ENCODE measurements around the gene RANBP2. TPM values are rescaled to one million over a fixed set of nuclear protein-coding genes. Genes with fewer than 3 reads are reported as not detected.
"Not testable (repeated sequence)": the region's sequence is repeated elsewhere in the genome, so short reads cannot be mapped to it uniquely, and the experiment has no call there.

RANBP2 gene
- total and polyA plus RNA-seq, 9 of the 15 experiments (the other 6 are each of a cell fraction or from before 2014, with no cell fraction given) = 11.7 to 97.4 (median 48.1) TPM

DNA sequence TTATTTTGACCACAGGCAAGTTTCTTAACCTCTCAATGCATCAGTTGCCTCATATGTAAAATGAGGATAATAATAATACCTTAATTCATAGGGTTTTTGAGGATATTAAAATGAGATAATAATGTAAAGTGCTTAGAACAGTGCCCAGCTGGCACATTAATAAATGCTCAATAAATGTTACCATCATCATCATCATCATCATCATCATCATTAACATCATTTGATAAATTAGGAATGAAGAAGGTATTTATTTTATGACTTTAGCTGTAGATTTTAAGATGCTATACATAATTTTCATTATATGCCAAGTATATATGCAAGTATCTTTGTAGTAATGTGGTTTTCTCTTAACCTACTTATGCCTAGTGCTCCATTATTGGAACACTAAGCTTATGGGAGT lies 43.3 kb downstream of the RANBP2 start:
- H3K4me3 ChIP-seq; POLR2A ChIA-PET; H3K27ac ChIP-seq (ENCODE audit: extremely low read depth, low read depth, low read length); ATAC-seq; H3K79me2 ChIP-seq (ENCODE audit: control insufficient read depth, insufficient read depth, low read length); H4K20me1 ChIP-seq (replicated peaks; ENCODE audit: control insufficient read depth, insufficient read depth, low read length); H3K9ac ChIP-seq (ENCODE audit: insufficient read depth in 1 of 2, low read depth in 2 of 2, low read length in 2 of 2); DNase-seq (ENCODE audit: extremely low read depth in 1 of 4, low spot score in 3 of 4); H3K4me2 ChIP-seq (ENCODE audit: insufficient read depth, low read length); H3K4me1 ChIP-seq (replicated peaks in 1 of 2; ENCODE audit: control insufficient read depth in 2 of 2, insufficient read depth in 2 of 2, low read length in 2 of 2); H3K9me3 ChIP-seq (replicated peaks; ENCODE audit: control insufficient read depth, insufficient read depth, low read depth, low read length); H3K27me3 ChIP-seq (ENCODE audit: control insufficient read depth in 2 of 2, insufficient read depth in 2 of 2, low read length in 2 of 2); BruUV-seq (replicated peaks); intact Hi-C loops (cut with micrococcal nuclease); H2AFZ ChIP-seq (ENCODE audit: low read depth, low read length); H3K9me1 ChIP-seq (ENCODE audit: control insufficient read depth, insufficient read depth, low read length); FAIRE-seq; CTCF ChIA-PET (ENCODE audit: low intra/inter-chr PET ratio): not testable (repeated sequence)
- peaks cover 47% of the 10 kb centered on the region for H3K36me3 ChIP-seq (ENCODE audit: control insufficient read depth, insufficient read depth, low read length)
- in situ Hi-C loops (cut with MboI) = loop anchor here (25.0 kb wide), 1 partner anchor 900 kb away; no protein-coding TSS in a partner anchor

- peaks cover 55% of the 10 kb centered on the region for H3K36me3 ChIP-seq (ENCODE audit: control insufficient read depth, insufficient read depth, low read length)
- H3K4me2 ChIP-seq (ENCODE audit: insufficient read depth, low read length); H3K9me3 ChIP-seq (replicated peaks; ENCODE audit: control insufficient read depth, insufficient read depth, low read depth, low read length); H3K9ac ChIP-seq (ENCODE audit: insufficient read depth in 1 of 2, low read depth in 2 of 2, low read length in 2 of 2); POLR2A ChIA-PET; H3K27ac ChIP-seq (ENCODE audit: extremely low read depth, low read depth, low read length); H3K4me3 ChIP-seq; FAIRE-seq; intact Hi-C loops (cut with micrococcal nuclease); H2AFZ ChIP-seq (ENCODE audit: low read depth, low read length); H3K4me1 ChIP-seq (replicated peaks in 1 of 2; ENCODE audit: control insufficient read depth in 2 of 2, insufficient read depth in 2 of 2, low read length in 2 of 2); H4K20me1 ChIP-seq (replicated peaks; ENCODE audit: control insufficient read depth, insufficient read depth, low read length); H3K9me1 ChIP-seq (ENCODE audit: control insufficient read depth, insufficient read depth, low read length); ATAC-seq; H3K79me2 ChIP-seq (ENCODE audit: control insufficient read depth, insufficient read depth, low read length); H3K27me3 ChIP-seq (ENCODE audit: control insufficient read depth in 2 of 2, insufficient read depth in 2 of 2, low read length in 2 of 2); CTCF ChIA-PET (ENCODE audit: low intra/inter-chr PET ratio); DNase-seq (ENCODE audit: extremely low read depth in 1 of 4, low spot score in 3 of 4): not testable (repeated sequence)
- in situ Hi-C loops (cut with MboI) = loop anchor here (25.0 kb wide), 1 partner anchor 904 kb away; no protein-coding TSS in a partner anchor
- BruUV-seq (replicated peaks) = TSS peak; percentile 5
- 95% methylated on average over 4 of the region's 5 CpGs for WGBS (ENCODE audit: insufficient coverage, low coverage, missing lambda C conversion rate)
These were observed 47.4 kb downstream of the RANBP2 start for GRCh38 chr2:108766671-108767070.

- H3K4me2 ChIP-seq (ENCODE audit: insufficient read depth, low read length); H3K9me1 ChIP-seq (ENCODE audit: control insufficient read depth, insufficient read depth, low read length); H3K27me3 ChIP-seq (ENCODE audit: control insufficient read depth in 2 of 2, insufficient read depth in 2 of 2, low read length in 2 of 2); BruUV-seq (replicated peaks); H3K9me3 ChIP-seq (replicated peaks; ENCODE audit: control insufficient read depth, insufficient read depth, low read depth, low read length); CTCF ChIA-PET (ENCODE audit: low intra/inter-chr PET ratio); DNase-seq (ENCODE audit: extremely low read depth in 1 of 4, low spot score in 3 of 4); H3K27ac ChIP-seq (ENCODE audit: extremely low read depth, low read depth, low read length); H4K20me1 ChIP-seq (replicated peaks; ENCODE audit: control insufficient read depth, insufficient read depth, low read length); H3K9ac ChIP-seq (ENCODE audit: insufficient read depth in 1 of 2, low read depth in 2 of 2, low read length in 2 of 2); H3K79me2 ChIP-seq (ENCODE audit: control insufficient read depth, insufficient read depth, low read length); intact Hi-C loops (cut with micrococcal nuclease); H3K4me1 ChIP-seq (replicated peaks in 1 of 2; ENCODE audit: control insufficient read depth in 2 of 2, insufficient read depth in 2 of 2, low read length in 2 of 2); ATAC-seq; H3K4me3 ChIP-seq; POLR2A ChIA-PET; FAIRE-seq; H2AFZ ChIP-seq (ENCODE audit: low read depth, low read length): not testable (repeated sequence)
- peaks cover 64% of the 10 kb centered on the region for H3K36me3 ChIP-seq (ENCODE audit: control insufficient read depth, insufficient read depth, low read length)
- in situ Hi-C loops (cut with MboI) = loop anchor here (25.0 kb wide), 1 partner anchor 906 kb away; no protein-coding TSS in a partner anchor
- WGBS (ENCODE audit: insufficient coverage, low coverage, missing lambda C conversion rate) = 100% methylated on average over 1 of the region's 2 CpGs
These were observed 48.6 kb downstream of the RANBP2 start for GRCh38 chr2:108767859-108768258.
